CD1c-positive myeloid dendritic cell (primary cell): ENCODE results near the gene OTULINL.

Experiments used
- DNase-seq: peaks from one replicate; pipeline ENCODE4 v3.0.0-alpha.2; 2016; ENCODE audit errors: extremely low spot score

The OTULINL gene

GRCh38 chr5:14600846-14601245 lies 19.3 kb downstream of the OTULINL start:
- DNase-seq, result no peak

- no peak for DNase-seq
These were observed 21.5 kb downstream of the OTULINL start for GRCh38 chr5:14603141-14603540.

GRCh38 chr5:14607104-14607503 lies 25.5 kb downstream of the OTULINL start:
- peak; percentile 16 for DNase-seq

- no peak for DNase-seq
These were observed 26.6 kb downstream of the OTULINL start for GRCh38 chr5:14608169-14608568.

- DNase-seq, result no peak
These were observed 30.1 kb downstream of the OTULINL start for GRCh38 chr5:14611737-14612136.

- no peak for DNase-seq
These were observed 32.9 kb downstream of the OTULINL start for GRCh38 chr5:14614490-14614889.

- no peak for DNase-seq
These were observed 33.8 kb downstream of the OTULINL start for GRCh38 chr5:14615365-14615764.

- no peak for DNase-seq
These were observed 35.8 kb downstream of the OTULINL start for GRCh38 chr5:14617441-14617840.

GRCh38 chr5:14627270-14627669 lies 45.7 kb downstream of the OTULINL start:
- DNase-seq, result no peak

GRCh38 chr5:14628346-14628745 lies 46.8 kb downstream of the OTULINL start:
- DNase-seq, result peak; percentile 37

- DNase-seq, result no peak
These were observed 49.1 kb downstream of the OTULINL start for GRCh38 chr5:14630671-14631070.

- no peak for DNase-seq
These were observed 54.1 kb downstream of the OTULINL start for GRCh38 chr5:14635656-14636055.

- DNase-seq, result no peak
These were observed 59.2 kb downstream of the OTULINL start for GRCh38 chr5:14640765-14641164.

GRCh38 chr5:14644623-14645237 lies 63.1 kb downstream of the OTULINL start:
- no peak for DNase-seq

- DNase-seq, result no peak
These were observed 68.5 kb downstream of the OTULINL start for GRCh38 chr5:14650052-14650451.

GRCh38 chr5:14655146-14655741 lies 73.7 kb downstream of the OTULINL start:
- no peak for DNase-seq

GRCh38 chr5:14656898-14657297 lies 75.3 kb downstream of the OTULINL start:
- DNase-seq, result no peak

GRCh38 chr5:14659821-14660607 lies 78.4 kb downstream of the OTULINL start:
- DNase-seq, result no peak

- no peak for DNase-seq
These were observed 79.2 kb downstream of the OTULINL start for GRCh38 chr5:14660833-14661232.
